DND-41 (cell line): ENCODE measurements around the gene SLC13A5.
A peak's percentile ranks its signal among the peaks of the same experiment; 100 is the strongest.

Experiments used
- ATAC-seq: fragments of 200-7000 bp; cut with Tn5 transposase; 3 replicates; pipeline ENCODE4 v1.9.1; 2021; ENCODE audit warnings: low read depth; ENCODE audit not compliant: insufficient read depth
- DNase-seq: peaks from one replicate; pipeline ENCODE4 v3.0.0-alpha.2; 2020
- H2AFZ ChIP-seq: 2 replicates; pipeline ENCODE4 v1.6.0; 2012; ENCODE audit warnings: low read depth, low read length
- H3K27ac ChIP-seq: 2 replicates; pipeline ENCODE4 v1.5.1; 2012; ENCODE audit warnings: low read length, inconsistent platforms
- H3K27me3 ChIP-seq: fragments of 200-600 bp; sonication (generic); 2 replicates; pipeline ENCODE4 v1.6.0; 2012; ENCODE audit warnings: low read length, mild to moderate bottlenecking, inconsistent platforms; ENCODE audit not compliant: insufficient read depth, poor library complexity
- H3K36me3 ChIP-seq: 2 replicates; pipeline ENCODE4 v1.5.1; 2012; ENCODE audit warnings: low read length, inconsistent platforms; ENCODE audit not compliant: insufficient read depth
- H3K4me1 ChIP-seq: 2 replicates; pipeline ENCODE4 v1.5.1; 2012; ENCODE audit warnings: mild to moderate bottlenecking, low read length; ENCODE audit not compliant: insufficient read depth
- H3K4me2 ChIP-seq: 2 replicates; pipeline ENCODE4 v1.6.0; 2012; ENCODE audit warnings: mild to moderate bottlenecking, moderate library complexity, low read length, inconsistent platforms; ENCODE audit not compliant: insufficient read depth
- H3K4me3 ChIP-seq, 2 experiments: fragments of 200-600 bp in 1 of 2; shearing (Covaris generic) in 1 of 2; 2 replicates each; pipeline ENCODE4 v1.5.1; 2012 to 2016; ENCODE audit warnings: inconsistent platforms in 2 of 2, low read length in 2 of 2, mild to moderate bottlenecking in 2 of 2, low read depth in 1 of 2, moderate library complexity in 1 of 2
- H3K79me2 ChIP-seq: 2 replicates; pipeline ENCODE4 v1.6.0; 2012; ENCODE audit warnings: low read length, inconsistent platforms; ENCODE audit not compliant: insufficient read depth
- H3K9ac ChIP-seq: 2 replicates; pipeline ENCODE4 v1.6.0; 2012; ENCODE audit warnings: low read depth, mild to moderate bottlenecking, inconsistent platforms, low read length, moderate library complexity
- H3K9me3 ChIP-seq: 2 replicates; pipeline ENCODE4 v1.5.1; 2012; ENCODE audit warnings: low read length, moderate library complexity, mild to moderate bottlenecking, inconsistent platforms; ENCODE audit not compliant: insufficient read depth, severe bottlenecking
- H4K20me1 ChIP-seq: 2 replicates; pipeline ENCODE4 v1.6.0; 2012; ENCODE audit warnings: low read length; ENCODE audit not compliant: insufficient read depth
- EZH2 ChIP-seq: IDR thresholded peaks from 3 replicates; pipeline ENCODE4 v1.6.1; 2012; ENCODE audit warnings: borderline replicate concordance, low read depth, mild to moderate bottlenecking, moderate library complexity, low read length, inconsistent platforms; ENCODE audit not compliant: severe bottlenecking
- TF ChIP-seq, protein P1 (sequence below): IDR thresholded peaks from 2 replicates; pipeline ENCODE4 v1.5.1; 2012; ENCODE audit warnings: borderline replicate concordance, low read length, moderate library complexity, mild to moderate bottlenecking; ENCODE audit not compliant: poor library complexity, severe bottlenecking; ENCODE audit errors: extremely low read depth

The SLC13A5 gene

DNA sequence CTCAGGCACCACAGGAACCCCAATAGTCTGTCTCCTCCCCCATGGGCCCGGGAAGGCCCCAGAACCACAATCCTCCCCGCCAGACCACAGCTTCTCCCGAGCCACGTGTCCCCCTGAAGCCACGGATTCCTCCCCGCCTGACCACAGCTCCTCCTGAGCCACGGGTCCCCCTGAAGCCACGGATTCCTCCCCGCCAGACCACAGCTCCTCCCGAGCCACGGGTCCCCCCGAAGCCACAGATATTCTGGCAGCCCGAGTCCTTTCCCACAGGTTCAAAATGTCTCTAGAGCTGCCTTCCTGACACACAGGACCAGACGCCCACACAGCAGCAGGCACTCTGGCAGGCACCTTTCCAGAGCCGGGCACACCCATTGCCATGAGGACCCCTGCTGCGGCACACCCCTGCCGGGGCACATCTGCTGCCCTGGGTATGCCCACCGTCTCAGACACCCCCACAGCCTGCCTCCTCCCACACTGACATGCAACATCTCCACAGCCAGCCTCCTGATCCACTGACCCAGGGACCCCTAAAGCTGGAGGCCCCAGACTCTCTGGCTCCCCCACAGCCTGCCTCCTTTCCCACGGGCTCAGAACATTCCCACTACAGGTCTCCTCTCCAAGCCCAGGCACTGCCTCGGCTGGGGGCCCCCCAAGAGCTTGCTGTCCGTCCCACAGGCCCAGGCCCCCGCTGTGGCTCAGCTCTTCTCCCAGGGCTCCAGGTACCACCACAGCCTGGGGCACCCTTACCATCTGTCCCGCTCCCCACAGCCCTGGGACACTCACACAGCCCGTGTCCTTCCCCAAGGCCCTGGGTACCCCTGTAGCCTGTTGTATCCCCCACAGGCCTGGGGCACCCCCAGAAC is 74.9 kb downstream of the SLC13A5 start:
- no peaks in the 10 kb centered on the region for H3K27me3 ChIP-seq
- peaks cover 16% of the 10 kb centered on the region for H3K36me3 ChIP-seq
- H3K9ac ChIP-seq = peak overlapping the region; percentile 65; the same call in 1 of the 2 replicates
- peaks cover 12% of the 10 kb centered on the region; the same call in 1 of the 2 replicates for H4K20me1 ChIP-seq
- ATAC-seq (no peak), DNase-seq (no peak)
- H2AFZ ChIP-seq = no peak overlapping the region
- peaks cover 36% of the 10 kb centered on the region for H3K4me1 ChIP-seq
- TF ChIP-seq, protein P1, sequence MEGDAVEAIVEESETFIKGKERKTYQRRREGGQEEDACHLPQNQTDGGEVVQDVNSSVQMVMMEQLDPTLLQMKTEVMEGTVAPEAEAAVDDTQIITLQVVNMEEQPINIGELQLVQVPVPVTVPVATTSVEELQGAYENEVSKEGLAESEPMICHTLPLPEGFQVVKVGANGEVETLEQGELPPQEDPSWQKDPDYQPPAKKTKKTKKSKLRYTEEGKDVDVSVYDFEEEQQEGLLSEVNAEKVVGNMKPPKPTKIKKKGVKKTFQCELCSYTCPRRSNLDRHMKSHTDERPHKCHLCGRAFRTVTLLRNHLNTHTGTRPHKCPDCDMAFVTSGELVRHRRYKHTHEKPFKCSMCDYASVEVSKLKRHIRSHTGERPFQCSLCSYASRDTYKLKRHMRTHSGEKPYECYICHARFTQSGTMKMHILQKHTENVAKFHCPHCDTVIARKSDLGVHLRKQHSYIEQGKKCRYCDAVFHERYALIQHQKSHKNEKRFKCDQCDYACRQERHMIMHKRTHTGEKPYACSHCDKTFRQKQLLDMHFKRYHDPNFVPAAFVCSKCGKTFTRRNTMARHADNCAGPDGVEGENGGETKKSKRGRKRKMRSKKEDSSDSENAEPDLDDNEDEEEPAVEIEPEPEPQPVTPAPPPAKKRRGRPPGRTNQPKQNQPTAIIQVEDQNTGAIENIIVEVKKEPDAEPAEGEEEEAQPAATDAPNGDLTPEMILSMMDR = no peak
- TF ChIP-seq EZH2 = no peak
- 0 out of 4 replicates have a peak overlapping the region, but pooled peaks of 1 of the 2 experiments have one; percentile 67 for H3K4me3 ChIP-seq
- no peaks in the 10 kb centered on the region for H3K9me3 ChIP-seq
- peak overlapping the region; percentile 81 for H3K4me2 ChIP-seq
- H3K79me2 ChIP-seq = peaks cover 43% of the 10 kb centered on the region
- H3K27ac ChIP-seq = no peak overlapping the region

DNA sequence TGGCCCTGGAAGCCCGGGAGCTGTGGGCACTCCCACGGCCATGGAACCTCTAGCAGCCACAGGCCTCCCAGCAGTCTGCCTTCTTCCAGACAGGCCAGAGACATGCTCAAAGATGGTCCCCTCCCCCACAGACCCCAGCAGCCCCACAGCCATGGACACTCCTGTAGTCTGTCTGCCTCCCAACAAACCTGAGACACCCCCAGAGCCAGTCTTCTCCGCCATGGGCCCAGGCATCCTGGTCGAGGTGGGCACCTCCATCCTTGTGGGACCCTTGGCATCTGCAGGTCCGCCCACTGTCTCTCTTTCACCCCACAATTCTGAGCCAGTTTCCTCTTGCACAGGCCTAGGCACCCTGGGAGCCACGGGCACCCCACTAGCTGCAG is 75.7 kb downstream of the SLC13A5 start:
- H3K9ac ChIP-seq = no peak overlapping the region
- H3K36me3 ChIP-seq = peaks cover 22% of the 10 kb centered on the region
- no peak overlapping the region for H3K4me3 ChIP-seq
- H3K4me2 ChIP-seq = no peak overlapping the region
- peaks cover 37% of the 10 kb centered on the region for H3K79me2 ChIP-seq
- peaks cover 27% of the 10 kb centered on the region for H3K4me1 ChIP-seq
- H3K9me3 ChIP-seq = no peaks in the 10 kb centered on the region
- H4K20me1 ChIP-seq = peaks cover 12% of the 10 kb centered on the region; the same call in 1 of the 2 replicates
- H3K27ac ChIP-seq = no peak overlapping the region
- ATAC-seq (no peak), DNase-seq (no peak)
- no peaks in the 10 kb centered on the region for H3K27me3 ChIP-seq
- TF ChIP-seq, protein P1 = no peak
- no peak for TF ChIP-seq EZH2
- H2AFZ ChIP-seq = no peak overlapping the region

DNA sequence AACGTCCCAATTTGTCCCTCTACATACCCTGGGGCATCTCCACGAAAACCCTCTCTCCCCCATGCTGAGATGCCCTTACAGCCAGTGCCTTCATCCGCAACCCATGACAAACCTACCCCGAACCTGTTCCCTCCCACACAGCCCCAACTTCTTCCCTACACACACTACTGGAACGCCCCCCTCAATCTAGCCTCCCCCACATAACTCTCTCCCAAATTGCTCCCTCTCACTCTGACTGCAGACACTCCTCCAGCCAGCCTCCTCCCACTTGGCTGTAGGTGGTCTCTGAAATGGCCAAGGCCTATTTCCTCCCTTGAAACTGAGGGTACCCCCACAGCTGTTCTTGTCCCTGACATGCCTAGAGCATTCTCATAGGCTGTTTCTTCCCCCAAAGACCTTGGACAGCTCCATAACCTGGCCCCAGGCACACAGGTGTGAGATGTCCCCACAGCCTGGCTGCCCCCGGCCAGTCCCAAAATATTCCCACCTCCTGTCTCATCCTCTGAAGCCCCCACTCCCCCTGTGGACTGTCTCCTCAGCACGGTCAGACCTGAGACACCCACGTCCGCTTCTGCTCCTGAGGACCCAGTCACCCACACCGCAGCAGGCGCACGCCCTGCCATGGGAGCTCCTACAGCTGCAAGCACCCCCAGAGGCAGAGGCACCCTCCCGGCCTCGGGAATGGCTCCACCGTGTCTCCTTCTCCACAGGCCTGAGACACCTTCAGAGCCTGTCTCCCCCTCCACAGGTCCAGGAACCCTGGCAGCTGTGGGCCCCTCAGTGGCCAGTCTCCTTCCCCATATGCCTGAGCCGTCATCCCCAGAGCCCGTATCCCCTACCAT is 76.3 kb downstream of the SLC13A5 start:
- Histone ChIP-seq H3K79me2 (peaks cover 31% of the 10 kb centered on the region), H3K4me1 (peaks cover 21% of the 10 kb centered on the region), H2AFZ (no peak overlapping the region), H3K27ac (no peak overlapping the region), H3K4me2 (no peak overlapping the region), H3K9me3 (no peaks in the 10 kb centered on the region), H3K36me3 (peaks cover 26% of the 10 kb centered on the region), H3K9ac (no peak overlapping the region), H3K27me3 (no peaks in the 10 kb centered on the region), H3K4me3 (no peak overlapping the region), H4K20me1 (peaks cover 12% of the 10 kb centered on the region; the same call in 1 of the 2 replicates)
- no peak for ATAC-seq
- no peak for DNase-seq
- TF ChIP-seq, protein P1 = no peak
- no peak for TF ChIP-seq EZH2
